ENCODE data around the gene COX20.
"Not testable (repeated sequence)": the region's sequence is repeated elsewhere in the genome, so short reads cannot be mapped to it uniquely, and the experiment has no call there.

Gene COX20

DNA sequence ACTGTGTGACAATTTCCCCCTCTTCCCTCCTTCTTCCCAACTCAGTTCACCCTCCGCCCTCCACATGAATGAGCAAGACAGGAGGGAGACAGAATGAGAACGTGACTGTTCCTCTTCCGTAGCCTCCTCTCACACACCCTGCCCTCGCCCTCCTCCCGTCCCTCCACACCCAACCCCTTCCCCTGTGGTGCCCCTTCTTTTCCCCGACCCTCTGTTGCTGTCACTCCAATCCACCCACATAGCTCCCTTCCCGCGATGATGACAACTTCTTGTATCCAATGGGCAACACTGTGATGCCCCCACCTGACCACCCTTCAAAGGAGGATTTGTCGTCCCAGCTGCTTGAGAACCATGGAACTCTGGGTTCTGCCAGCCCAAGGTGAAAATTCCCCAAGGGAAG lies 41.4 kb upstream of the COX20 start:
- DNase-seq (ENCODE audit: low spot score), result no peak
- TF ChIP-seq, protein P1, sequence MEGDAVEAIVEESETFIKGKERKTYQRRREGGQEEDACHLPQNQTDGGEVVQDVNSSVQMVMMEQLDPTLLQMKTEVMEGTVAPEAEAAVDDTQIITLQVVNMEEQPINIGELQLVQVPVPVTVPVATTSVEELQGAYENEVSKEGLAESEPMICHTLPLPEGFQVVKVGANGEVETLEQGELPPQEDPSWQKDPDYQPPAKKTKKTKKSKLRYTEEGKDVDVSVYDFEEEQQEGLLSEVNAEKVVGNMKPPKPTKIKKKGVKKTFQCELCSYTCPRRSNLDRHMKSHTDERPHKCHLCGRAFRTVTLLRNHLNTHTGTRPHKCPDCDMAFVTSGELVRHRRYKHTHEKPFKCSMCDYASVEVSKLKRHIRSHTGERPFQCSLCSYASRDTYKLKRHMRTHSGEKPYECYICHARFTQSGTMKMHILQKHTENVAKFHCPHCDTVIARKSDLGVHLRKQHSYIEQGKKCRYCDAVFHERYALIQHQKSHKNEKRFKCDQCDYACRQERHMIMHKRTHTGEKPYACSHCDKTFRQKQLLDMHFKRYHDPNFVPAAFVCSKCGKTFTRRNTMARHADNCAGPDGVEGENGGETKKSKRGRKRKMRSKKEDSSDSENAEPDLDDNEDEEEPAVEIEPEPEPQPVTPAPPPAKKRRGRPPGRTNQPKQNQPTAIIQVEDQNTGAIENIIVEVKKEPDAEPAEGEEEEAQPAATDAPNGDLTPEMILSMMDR (IDR thresholded peaks at IDR 0.05; ENCODE audit: extremely low read depth, missing control alignments), result no peak

DNA sequence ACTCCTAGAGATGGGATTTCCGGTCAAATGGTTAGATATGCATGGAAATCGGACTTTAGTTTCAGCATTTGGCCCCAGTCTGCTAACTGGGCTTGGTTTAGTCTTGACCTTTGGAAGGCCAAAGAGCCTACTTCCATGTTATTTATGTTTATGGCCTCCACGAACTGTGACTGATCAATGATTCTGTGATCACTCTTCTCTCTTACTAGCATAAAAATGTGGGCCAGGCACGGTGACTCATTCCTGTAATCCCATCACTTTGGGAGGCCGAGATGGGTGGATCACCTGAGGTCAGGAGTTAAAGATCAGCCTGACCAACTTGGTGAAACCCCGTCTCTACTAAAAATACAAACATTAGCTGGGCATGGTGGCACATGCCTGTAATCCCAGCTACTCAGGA lies 40.9 kb upstream of the COX20 start:
- not testable (repeated sequence) for DNase-seq (ENCODE audit: low spot score)

DNA sequence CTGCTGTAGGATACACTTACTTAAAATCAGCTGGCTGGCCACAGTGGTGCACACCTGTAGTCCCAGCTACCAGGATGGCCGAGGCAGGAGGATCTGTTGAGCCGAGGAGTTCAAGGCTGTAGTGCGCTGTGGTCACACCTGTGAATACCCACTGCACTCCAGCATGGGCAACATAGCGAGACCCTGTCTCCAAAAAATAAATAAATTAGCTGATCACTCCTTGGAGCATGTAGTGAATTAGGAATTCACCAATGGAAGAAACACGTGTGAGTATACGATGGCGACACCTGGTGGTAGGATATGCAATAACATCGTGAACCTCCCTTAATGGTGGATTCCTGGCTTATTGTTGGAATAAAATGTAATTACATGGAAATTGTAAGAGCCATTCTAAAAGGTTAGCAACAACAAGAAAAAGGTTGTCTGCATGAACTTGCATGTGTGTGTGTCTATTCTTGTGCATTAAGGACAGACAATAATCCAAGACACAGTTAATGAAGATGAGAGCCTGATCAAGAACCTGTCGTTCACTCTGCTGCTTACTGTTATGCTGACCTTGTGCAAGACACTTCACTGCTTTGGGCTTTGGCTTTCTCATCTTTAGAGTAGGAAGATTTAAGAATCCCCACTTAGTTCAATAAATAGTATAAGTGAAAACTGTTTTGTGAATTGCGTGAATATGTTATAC lies 38.6 kb upstream of the COX20 start:
- TF ChIP-seq, protein P1 (IDR thresholded peaks at IDR 0.05; ENCODE audit: extremely low read depth, missing control alignments), result peak; percentile 72
- peak; percentile 53 for DNase-seq (ENCODE audit: low spot score)

DNA sequence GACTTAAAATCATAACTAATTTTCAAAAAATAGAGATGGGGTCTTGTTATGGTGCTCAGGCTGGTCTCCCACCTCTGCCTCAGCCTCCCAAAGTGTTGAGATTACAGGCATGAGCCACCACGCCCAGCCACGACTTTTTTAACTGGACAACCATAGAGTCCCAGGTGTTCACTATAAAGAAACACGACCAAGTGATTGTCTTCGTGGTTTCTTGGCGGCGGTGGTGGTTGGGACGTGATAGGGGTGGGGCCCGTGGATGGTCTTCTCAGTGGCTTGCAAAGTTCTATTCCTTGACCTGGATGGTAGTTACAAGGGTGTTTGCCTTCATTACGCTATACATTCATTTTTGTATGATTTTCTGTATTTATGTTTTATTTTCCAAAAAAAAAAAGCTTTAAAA lies 34.6 kb upstream of the COX20 start:
- TF ChIP-seq, protein P1 (IDR thresholded peaks at IDR 0.05; ENCODE audit: extremely low read depth, missing control alignments), result no peak
- DNase-seq (ENCODE audit: low spot score), result no peak

DNA sequence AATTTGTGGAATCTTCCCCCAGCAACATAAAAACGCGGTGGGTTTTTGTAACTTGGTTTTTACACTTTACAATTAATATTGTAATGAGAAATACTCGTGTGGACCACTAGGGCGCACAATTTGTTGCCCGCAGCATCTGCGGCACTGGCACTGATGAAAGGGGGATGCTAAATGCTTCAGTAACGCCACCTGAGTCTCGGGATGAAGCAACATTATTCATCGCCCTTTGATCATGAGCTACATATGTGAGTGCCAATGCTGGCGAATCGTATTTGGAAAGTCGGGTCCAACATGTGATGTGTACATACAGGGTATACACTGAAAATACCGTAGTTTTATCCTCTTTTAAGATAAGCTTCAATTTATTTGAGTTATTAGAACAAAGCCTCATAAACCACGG lies 34.2 kb upstream of the COX20 start:
- DNase-seq (ENCODE audit: low spot score), result peak; percentile 66
- TF ChIP-seq, protein P1 (IDR thresholded peaks at IDR 0.05; ENCODE audit: extremely low read depth, missing control alignments), result peak; percentile 37

DNA sequence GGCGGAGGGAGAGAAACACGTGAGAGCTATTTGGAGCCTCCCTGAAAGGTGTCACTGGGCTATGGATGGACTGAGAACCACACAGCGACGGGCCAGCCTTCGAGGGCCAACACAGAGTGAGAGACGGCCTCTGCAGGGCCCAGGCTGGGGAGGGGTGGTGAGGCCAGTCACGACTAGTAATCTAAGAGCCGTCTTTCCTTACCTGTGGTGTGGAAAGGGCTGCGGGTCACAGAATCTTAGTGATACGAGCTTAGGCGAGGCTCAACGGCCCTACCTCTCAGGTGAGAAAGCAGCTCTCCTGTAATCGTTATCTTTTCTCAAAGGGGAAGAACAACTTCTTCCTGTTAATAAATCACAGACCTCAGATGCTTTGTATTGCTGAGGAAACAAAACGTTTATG lies 33.4 kb upstream of the COX20 start:
- no peak for DNase-seq (ENCODE audit: low spot score)
- TF ChIP-seq, protein P1 (IDR thresholded peaks at IDR 0.05; ENCODE audit: extremely low read depth, missing control alignments), result no peak

DNA sequence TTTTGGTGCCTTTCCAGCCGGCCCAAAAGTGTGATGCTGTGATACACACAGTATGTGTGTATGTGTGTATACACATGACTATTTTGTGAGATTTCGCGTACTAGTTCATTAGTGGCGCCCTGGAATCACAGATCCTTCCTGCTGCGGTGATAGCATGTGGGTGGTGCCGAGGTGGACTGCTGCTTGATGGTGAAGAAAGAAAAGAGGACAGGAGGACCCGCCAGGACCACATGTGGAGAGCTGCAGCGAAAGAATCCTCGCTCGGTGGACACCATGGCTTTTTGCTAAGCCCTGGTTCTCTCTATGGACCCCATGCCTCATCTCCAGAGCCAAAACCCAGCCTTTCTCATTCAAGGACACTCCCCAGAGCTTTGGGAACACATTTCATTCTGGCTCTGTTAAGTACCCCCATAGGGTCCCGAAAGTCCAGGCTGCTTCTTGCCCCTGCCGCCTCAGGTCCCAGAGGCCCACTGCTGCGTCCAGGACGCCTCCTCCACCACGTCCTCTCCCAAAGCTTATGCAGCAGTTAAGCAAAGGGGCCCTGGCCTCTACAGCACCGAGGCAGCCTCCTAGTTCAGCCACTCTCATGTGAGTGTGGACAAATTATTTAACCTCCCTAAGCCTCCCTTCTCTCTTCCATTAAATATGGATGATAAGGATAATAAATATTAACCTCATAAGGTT lies 32.8 kb upstream of the COX20 start:
- TF ChIP-seq, protein P1 (IDR thresholded peaks at IDR 0.05; ENCODE audit: extremely low read depth, missing control alignments), result no peak
- no peak for DNase-seq (ENCODE audit: low spot score)

DNA sequence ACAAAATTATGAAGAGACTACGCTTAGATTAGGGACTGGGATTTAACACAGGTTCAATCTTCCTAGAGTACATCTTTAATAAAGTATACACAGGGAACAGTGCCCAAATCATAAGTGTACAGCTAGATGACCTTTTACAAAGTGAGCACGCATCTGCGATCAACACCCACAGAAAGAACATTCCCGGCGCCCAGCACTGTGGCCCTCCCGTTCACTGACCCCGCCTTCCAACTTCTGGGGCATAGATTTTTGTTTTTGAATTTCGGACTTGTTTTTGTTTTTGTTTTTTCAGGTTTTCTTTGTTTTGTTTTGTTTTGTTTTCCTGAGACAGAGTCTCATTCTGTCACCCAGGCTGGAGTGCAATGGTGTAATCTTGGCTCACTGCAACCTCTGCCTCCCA lies 30.6 kb upstream of the COX20 start:
- DNase-seq (ENCODE audit: low spot score), result no peak
- TF ChIP-seq, protein P1 (IDR thresholded peaks at IDR 0.05; ENCODE audit: extremely low read depth, missing control alignments), result no peak

Measured in GM20000 (cell line).